ENCODE measurements around the gene PTK6.

- TF ChIP-seq CTCF (IDR thresholded peaks at IDR 0.05): no peak
- no peak for TF ChIP-seq EZH2 (IDR thresholded peaks at IDR 0.05; ENCODE audit: borderline replicate concordance, insufficient read depth, low read depth, low read length, poor library complexity, severe bottlenecking)
These were observed 38.9 kb downstream of the PTK6 start for GRCh38 chr20:63497946-63498935.
